Hepatocyte (in vitro differentiated cells): ENCODE measurements around the gene FAM120A. TPM values are rescaled to one million over a fixed set of nuclear protein-coding genes. Genes with fewer than 3 reads are reported as not detected.

Experiments
- DNase-seq: peaks from one replicate; pipeline ENCODE4 v3.0.0-alpha.2; 2016; ENCODE audit warnings: low spot score
- H2AFZ ChIP-seq: fragments of 200-600 bp; sonication (generic); 2 replicates; pipeline ENCODE4 v1.6.0; 2016; ENCODE audit warnings: antibody characterized with exemption, mild to moderate bottlenecking
- H3K27ac ChIP-seq: fragments of 200-600 bp; sonication (generic); 2 replicates; pipeline ENCODE4 v1.5.1; 2016; ENCODE audit warnings: mild to moderate bottlenecking
- H3K27me3 ChIP-seq: fragments of 200-600 bp; sonication (generic); 2 replicates; pipeline ENCODE4 v1.6.1; 2016
- H3K36me3 ChIP-seq: fragments of 200-600 bp; sonication (generic); replicated peaks from 2 replicates; pipeline ENCODE4 v1.5.1; 2016; ENCODE audit warnings: low read depth; ENCODE audit not compliant: insufficient read depth
- H3K4me1 ChIP-seq: fragments of 200-600 bp; sonication (generic); 2 replicates; pipeline ENCODE4 v1.5.1; 2016; ENCODE audit warnings: mild to moderate bottlenecking, moderate library complexity; ENCODE audit not compliant: insufficient read depth
- H3K4me2 ChIP-seq: fragments of 200-600 bp; sonication (generic); 2 replicates; pipeline ENCODE4 v1.6.0; 2016
- H3K4me3 ChIP-seq: fragments of 200-600 bp; sonication (generic); 2 replicates; pipeline ENCODE4 v1.5.1; 2016; ENCODE audit warnings: mild to moderate bottlenecking
- H3K79me2 ChIP-seq: fragments of 200-600 bp; sonication (generic); 2 replicates; pipeline ENCODE4 v1.6.0; 2017; ENCODE audit warnings: mild to moderate bottlenecking
- H3K9me2 ChIP-seq: fragments of 200-600 bp; sonication (generic); replicated peaks from 2 replicates; pipeline ENCODE4 v1.6.0; 2017; ENCODE audit warnings: mild to moderate bottlenecking; ENCODE audit not compliant: insufficient read depth
- H3K9me3 ChIP-seq: fragments of 200-600 bp; sonication (generic); 2 replicates; pipeline ENCODE4 v1.5.1; 2016; ENCODE audit warnings: low read depth, mild to moderate bottlenecking
- H4K20me1 ChIP-seq: fragments of 200-600 bp; sonication (generic); 2 replicates; pipeline ENCODE4 v1.6.0; 2016; ENCODE audit warnings: mild to moderate bottlenecking; ENCODE audit not compliant: insufficient read depth, poor library complexity, severe bottlenecking
- CTCF ChIP-seq: fragments of 200-600 bp; sonication (generic); IDR thresholded peaks from 2 replicates; pipeline ENCODE4 v1.5.1; 2016; ENCODE audit warnings: antibody characterized with exemption, mild to moderate bottlenecking; ENCODE audit not compliant: poor library complexity
- EZH2 ChIP-seq: fragments of 200-600 bp; sonication (generic); IDR thresholded peaks from 2 replicates; pipeline ENCODE4 v1.6.1; 2016; ENCODE audit warnings: antibody characterized with exemption, mild to moderate bottlenecking, borderline replicate concordance
- EZH2phosphoT487 ChIP-seq: fragments of 200-600 bp; sonication (generic); IDR thresholded peaks from one replicate; pipeline ENCODE4 v1.6.1; 2018; ENCODE audit warnings: antibody characterized with exemption, mild to moderate bottlenecking, low read depth, moderate library complexity; ENCODE audit not compliant: unreplicated experiment, severe bottlenecking
- WGBS: methylation state at CpG from one replicate; pipeline ENCODE4 v1.1.6; 2016; ENCODE audit warnings: low lambda C conversion rate; ENCODE audit errors: missing lambda C conversion rate; 5-methylcytosine and 5-hydroxymethylcytosine counted together
- polyA plus RNA-seq: library from polyadenylated mRNA; unstranded; fragments of >200 nt; fragmentation: Nextera tagmentation; extraction: Ambion mirVana; gene quantifications from 2 replicates; pipeline ENCODE4 v1.2.1, GENCODE V29; 2016
- total RNA-seq: library from RNA; depleted of rRNA; stranded (reverse); fragments of >200 nt; gene quantifications from 2 replicates; pipeline ENCODE4 v1.2.3, GENCODE V29; 2014

The FAM120A gene
- total and polyA plus RNA-seq, 2 experiments from 2014 or later, result 16.0 to 49.3 TPM

GRCh38 chr9:93593144-93593658, 141.7 kb downstream of the FAM120A start:
- 85% methylated on average over 2 of the region's 2 CpGs for WGBS
- no peaks in the 10 kb centered on the region for H3K36me3 ChIP-seq
- no peak for DNase-seq
- H3K9me2 ChIP-seq, result no peaks in the 10 kb centered on the region
- H3K4me2 ChIP-seq, result no peak overlapping the region
- peak overlapping the region; percentile 71 for H3K27ac ChIP-seq
- H3K4me3 ChIP-seq, result no peak overlapping the region
- no peak overlapping the region for H2AFZ ChIP-seq
- H3K4me1 ChIP-seq, result peaks cover 35% of the 10 kb centered on the region
- H4K20me1 ChIP-seq, result peaks cover 67% of the 10 kb centered on the region
- H3K27me3 ChIP-seq, result no peaks in the 10 kb centered on the region
- TF ChIP-seq EZH2, result no peak
- TF ChIP-seq EZH2phosphoT487, result no peak
- TF ChIP-seq CTCF, result no peak
- H3K9me3 ChIP-seq, result no peaks in the 10 kb centered on the region
- H3K79me2 ChIP-seq, result peaks cover 96% of the 10 kb centered on the region

GRCh38 chr9:93594041-93594756, 142.7 kb downstream of the FAM120A start:
- Histone ChIP-seq H3K36me3 (no peaks in the 10 kb centered on the region), H4K20me1 (peaks cover 66% of the 10 kb centered on the region), H3K79me2 (peaks cover 95% of the 10 kb centered on the region), H3K4me2 (no peak overlapping the region), H3K4me3 (no peak overlapping the region), H3K27me3 (no peaks in the 10 kb centered on the region), H3K4me1 (peaks cover 38% of the 10 kb centered on the region), H3K9me3 (no peaks in the 10 kb centered on the region), H3K27ac (peak overlapping the region; percentile 71), H2AFZ (no peak overlapping the region), H3K9me2 (no peaks in the 10 kb centered on the region)
- peak; percentile 60 for DNase-seq
- no peak for TF ChIP-seq CTCF
- TF ChIP-seq EZH2phosphoT487, result no peak
- TF ChIP-seq EZH2, result no peak
- WGBS, result 73% methylated on average over 9 of the region's 9 CpGs

- Histone ChIP-seq H3K4me2 (no peak overlapping the region), H3K27me3 (no peaks in the 10 kb centered on the region), H3K36me3 (no peaks in the 10 kb centered on the region), H2AFZ (no peak overlapping the region), H3K4me1 (peaks cover 40% of the 10 kb centered on the region), H3K9me3 (no peaks in the 10 kb centered on the region), H3K4me3 (no peak overlapping the region), H3K79me2 (peaks cover 98% of the 10 kb centered on the region), H4K20me1 (peaks cover 67% of the 10 kb centered on the region), H3K27ac (no peak overlapping the region), H3K9me2 (no peaks in the 10 kb centered on the region)
- no peak for DNase-seq
- WGBS, result 98% methylated on average over 5 of the region's 5 CpGs
- no peak for TF ChIP-seq CTCF
- TF ChIP-seq EZH2, result no peak
- TF ChIP-seq EZH2phosphoT487, result no peak
These were observed 144.0 kb downstream of the FAM120A start for GRCh38 chr9:93595461-93595860.
